Measurements from ENCODE around the gene IQCE.

The IQCE gene

DNA sequence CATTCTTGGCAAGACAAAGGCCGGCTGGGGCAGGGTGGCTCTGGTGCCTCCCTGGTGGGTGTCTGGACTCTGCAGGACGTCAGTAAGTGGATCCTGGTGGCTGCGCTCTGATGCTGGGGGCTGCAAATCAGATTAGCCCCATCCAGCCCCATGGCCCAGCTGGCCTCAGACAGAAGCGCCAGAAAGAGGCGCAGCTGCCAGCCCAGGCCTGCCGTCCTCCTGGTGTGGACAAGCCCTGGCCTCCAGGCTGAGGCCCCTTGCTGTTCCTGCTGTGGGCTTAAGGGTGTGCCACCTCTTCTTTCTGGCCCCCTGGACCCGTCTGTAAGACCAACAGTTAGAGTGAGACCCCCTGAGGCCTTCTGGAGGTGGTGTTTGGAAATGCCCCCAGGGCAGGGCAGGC is 45.1 kb upstream of the IQCE start:
- WGBS = 81% methylated on average over 7 of the region's 7 CpGs
- DNase-seq = no peak
- Histone ChIP-seq H3K27me3 (ENCODE audit: control insufficient read depth in 1 of 2, insufficient read depth in 1 of 2, low read length in 2 of 2) (peaks cover 0 to 15% of the 10 kb centered on the region in 2 experiments), H2BK5ac (ENCODE audit: low read depth, low read length, poor library complexity, severe bottlenecking) (no peak overlapping the region), H3K23ac (ENCODE audit: low read length in 2 of 2) (no peak overlapping the region), H4K8ac (ENCODE audit: low read length) (no peak overlapping the region), H4K91ac (ENCODE audit: low read length) (no peak overlapping the region), H3K4me1 (ENCODE audit: control insufficient read depth, insufficient read depth, low read depth, low read length) (peaks cover 81% of the 10 kb centered on the region), H3K14ac (ENCODE audit: low read length in 2 of 2) (no peak overlapping the region), H3K36me3 (ENCODE audit: control insufficient read depth in 1 of 2, insufficient read depth in 2 of 2, low read depth in 1 of 2, low read length in 2 of 2) (no peaks in the 10 kb centered on the region), H2AK5ac (ENCODE audit: low read length, severe bottlenecking) (peak overlapping the region; percentile 76), H2BK15ac (ENCODE audit: low read depth, poor library complexity, severe bottlenecking) (no peak overlapping the region), H2BK12ac (ENCODE audit: low read length in 2 of 2) (no peak overlapping the region), H3K9ac (ENCODE audit: low read length) (no peak overlapping the region), H3K4ac (ENCODE audit: low read depth in 1 of 2, low read length in 2 of 2) (no peak overlapping the region), H2BK120ac (ENCODE audit: low read depth, low read length) (no peak overlapping the region), H3K27ac (ENCODE audit: low read length, poor library complexity, severe bottlenecking) (no peak overlapping the region), H3K9me3 (ENCODE audit: control insufficient read depth, low read length) (no peaks in the 10 kb centered on the region), H3K4me3 (ENCODE audit: insufficient read depth in 1 of 2, low read depth in 1 of 2, low read length in 2 of 2) (no peak overlapping the region), H3K18ac (ENCODE audit: low read depth in 1 of 2, low read length in 2 of 2) (no peak overlapping the region), H3K79me1 (replicated peaks; ENCODE audit: low read length, poor library complexity, severe bottlenecking) (no peaks in the 10 kb centered on the region), H2AFZ (ENCODE audit: low read depth, low read length) (no peak overlapping the region), H3K4me2 (ENCODE audit: low read length, poor library complexity, severe bottlenecking) (no peak overlapping the region)

DNA sequence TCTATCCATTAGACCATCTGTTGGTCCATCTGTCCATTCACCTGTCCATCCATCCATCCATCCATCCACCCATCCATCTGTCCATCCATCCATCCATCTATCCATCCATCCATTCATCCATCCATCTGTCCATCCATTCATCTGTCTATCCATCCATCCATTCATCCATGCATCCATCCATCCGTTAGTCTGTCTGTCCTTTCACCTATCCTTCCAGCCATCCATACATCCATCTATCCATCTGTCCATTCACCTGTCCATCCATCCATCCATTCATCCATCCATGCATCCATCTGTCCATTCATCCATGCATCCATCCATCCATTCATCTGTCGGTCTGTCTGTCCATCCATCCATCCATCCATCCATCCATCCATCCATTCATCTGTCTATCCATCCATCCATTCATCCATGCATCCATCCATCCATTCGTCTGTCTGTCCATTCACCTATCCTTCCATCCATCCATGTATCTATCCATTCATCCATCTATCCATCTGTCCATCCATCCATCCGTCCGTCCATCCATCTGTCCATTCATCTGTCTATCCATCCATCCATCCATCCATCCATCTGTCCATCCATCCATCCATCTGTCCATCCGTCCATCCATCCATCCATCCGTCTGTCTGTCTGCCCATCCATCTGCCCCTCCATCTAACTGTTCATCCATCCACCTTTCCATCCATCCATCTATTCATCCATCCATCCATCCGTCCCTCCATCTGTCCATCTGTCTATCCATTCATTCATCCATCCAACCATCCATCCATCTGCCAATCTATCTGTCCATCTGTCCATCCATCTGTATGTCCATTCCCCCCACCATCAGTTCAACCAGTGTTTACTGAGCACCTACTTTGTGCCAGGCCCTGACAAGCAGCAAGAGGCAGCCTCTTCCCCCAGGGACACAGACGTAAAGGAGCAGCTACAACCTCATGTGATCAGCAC is 44.0 kb upstream of the IQCE start:
- Histone ChIP-seq H2AFZ (ENCODE audit: low read depth, low read length) (no peak overlapping the region), H4K8ac (ENCODE audit: low read length) (no peak overlapping the region)
- WGBS = 87% methylated on average over 9 of the region's 9 CpGs

DNA sequence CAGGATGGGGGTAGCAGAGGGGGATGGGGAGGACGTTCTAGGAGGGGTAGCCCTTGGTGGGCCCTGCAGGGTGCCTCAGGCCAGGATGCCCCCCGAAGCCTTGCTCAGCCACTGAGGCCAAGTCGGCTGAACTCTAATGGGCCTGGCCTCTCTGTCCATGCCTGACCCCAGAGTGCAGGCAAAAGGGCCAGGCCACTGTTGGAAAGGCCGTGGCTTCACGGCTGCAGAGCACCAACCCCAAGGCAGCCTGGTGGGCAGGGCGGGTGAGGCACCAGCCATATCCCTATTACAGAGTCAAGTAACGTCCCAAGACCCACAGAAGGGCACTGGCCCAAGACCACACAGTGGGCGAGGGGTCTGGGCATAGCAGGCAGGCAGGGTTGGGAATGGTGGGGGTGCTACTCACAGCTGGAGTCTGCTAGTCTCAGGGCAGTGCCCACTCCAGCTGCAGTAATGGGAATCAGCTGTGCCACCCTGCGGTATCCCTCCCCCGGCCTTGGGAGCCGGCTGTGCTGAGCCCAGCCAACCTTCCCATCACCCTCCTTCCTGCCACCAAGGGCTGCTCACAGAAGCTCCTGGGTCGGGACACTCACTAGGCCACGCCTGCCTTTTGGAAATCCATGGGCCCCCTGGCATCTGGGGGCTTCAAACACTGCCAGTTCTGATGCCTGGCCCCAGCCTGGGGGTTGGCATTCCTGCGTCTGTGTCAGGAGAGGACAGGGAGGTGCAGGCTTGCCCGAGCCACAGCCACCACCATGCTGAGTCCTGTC is 43.2 kb upstream of the IQCE start:
- H3K27me3 ChIP-seq (ENCODE audit: control insufficient read depth in 1 of 2, insufficient read depth in 1 of 2, low read length in 2 of 2) = peaks cover 0 to 10% of the 10 kb centered on the region in 2 experiments
- no peak overlapping the region for H3K23ac ChIP-seq (ENCODE audit: low read length in 2 of 2)
- 98% methylated on average over 14 of the region's 15 CpGs for WGBS
- H3K9ac ChIP-seq (ENCODE audit: low read length) = no peak overlapping the region
- H3K14ac ChIP-seq (ENCODE audit: low read length in 2 of 2) = no peak overlapping the region
- peak overlapping the region; percentile 14 for H3K4me2 ChIP-seq (ENCODE audit: low read length, poor library complexity, severe bottlenecking)
- no peaks in the 10 kb centered on the region for H3K36me3 ChIP-seq (ENCODE audit: control insufficient read depth in 1 of 2, insufficient read depth in 2 of 2, low read depth in 1 of 2, low read length in 2 of 2)
- no peak overlapping the region for H3K4ac ChIP-seq (ENCODE audit: low read depth in 1 of 2, low read length in 2 of 2)
- no peak overlapping the region for H3K4me3 ChIP-seq (ENCODE audit: insufficient read depth in 1 of 2, low read depth in 1 of 2, low read length in 2 of 2)
- H3K18ac ChIP-seq (ENCODE audit: low read depth in 1 of 2, low read length in 2 of 2) = no peak overlapping the region
- H3K4me1 ChIP-seq (ENCODE audit: control insufficient read depth, insufficient read depth, low read depth, low read length) = peaks cover 69% of the 10 kb centered on the region
- H4K91ac ChIP-seq (ENCODE audit: low read length) = no peak overlapping the region
- H4K8ac ChIP-seq (ENCODE audit: low read length) = no peak overlapping the region
- H2BK120ac ChIP-seq (ENCODE audit: low read depth, low read length) = no peak overlapping the region
- no peaks in the 10 kb centered on the region for H3K9me3 ChIP-seq (ENCODE audit: control insufficient read depth, low read length)
- H3K27ac ChIP-seq (ENCODE audit: low read length, poor library complexity, severe bottlenecking) = peak overlapping the region; percentile 97
- no peak overlapping the region for H2AFZ ChIP-seq (ENCODE audit: low read depth, low read length)
- no peaks in the 10 kb centered on the region for H3K79me1 ChIP-seq (replicated peaks; ENCODE audit: low read length, poor library complexity, severe bottlenecking)
- H2AK5ac ChIP-seq (ENCODE audit: low read length, severe bottlenecking) = peak overlapping the region; percentile 98
- H2BK15ac ChIP-seq (ENCODE audit: low read depth, poor library complexity, severe bottlenecking) = peak overlapping the region; percentile 16
- peak overlapping the region; percentile 97 for H2BK5ac ChIP-seq (ENCODE audit: low read depth, low read length, poor library complexity, severe bottlenecking)
- no peak overlapping the region for H2BK12ac ChIP-seq (ENCODE audit: low read length in 2 of 2)
- DNase-seq = no peak

More for the DNA sequence above, 44.0 kb upstream of the IQCE start:
- H2BK120ac ChIP-seq (ENCODE audit: low read depth, low read length) = no peak overlapping the region
- H2BK15ac ChIP-seq (ENCODE audit: low read depth, poor library complexity, severe bottlenecking) = no peak overlapping the region
- H3K18ac ChIP-seq (ENCODE audit: low read depth in 1 of 2, low read length in 2 of 2) = no peak overlapping the region
- H2BK12ac ChIP-seq (ENCODE audit: low read length in 2 of 2) = no peak overlapping the region
- no peaks in the 10 kb centered on the region for H3K9me3 ChIP-seq (ENCODE audit: control insufficient read depth, low read length)
- no peak overlapping the region for H3K9ac ChIP-seq (ENCODE audit: low read length)
- peaks cover 77% of the 10 kb centered on the region for H3K4me1 ChIP-seq (ENCODE audit: control insufficient read depth, insufficient read depth, low read depth, low read length)
- H3K4me3 ChIP-seq (ENCODE audit: insufficient read depth in 1 of 2, low read depth in 1 of 2, low read length in 2 of 2) = no peak overlapping the region
- H3K23ac ChIP-seq (ENCODE audit: low read length in 2 of 2) = no peak overlapping the region
- no peak overlapping the region for H4K91ac ChIP-seq (ENCODE audit: low read length)
- H3K36me3 ChIP-seq (ENCODE audit: control insufficient read depth in 1 of 2, insufficient read depth in 2 of 2, low read depth in 1 of 2, low read length in 2 of 2) = no peaks in the 10 kb centered on the region
- no peak overlapping the region for H3K4me2 ChIP-seq (ENCODE audit: low read length, poor library complexity, severe bottlenecking)
- H3K4ac ChIP-seq (ENCODE audit: low read depth in 1 of 2, low read length in 2 of 2) = no peak overlapping the region
- H2BK5ac ChIP-seq (ENCODE audit: low read depth, low read length, poor library complexity, severe bottlenecking) = peak overlapping the region; percentile 97
- no peaks in the 10 kb centered on the region for H3K79me1 ChIP-seq (replicated peaks; ENCODE audit: low read length, poor library complexity, severe bottlenecking)
- peak overlapping the region; percentile 98 for H2AK5ac ChIP-seq (ENCODE audit: low read length, severe bottlenecking)
- peak overlapping the region; percentile 97 for H3K27ac ChIP-seq (ENCODE audit: low read length, poor library complexity, severe bottlenecking)
- no peak overlapping the region for H3K14ac ChIP-seq (ENCODE audit: low read length in 2 of 2)
- no peak for DNase-seq
- peaks cover 0 to 10% of the 10 kb centered on the region in 2 experiments for H3K27me3 ChIP-seq (ENCODE audit: control insufficient read depth in 1 of 2, insufficient read depth in 1 of 2, low read length in 2 of 2)

DNA sequence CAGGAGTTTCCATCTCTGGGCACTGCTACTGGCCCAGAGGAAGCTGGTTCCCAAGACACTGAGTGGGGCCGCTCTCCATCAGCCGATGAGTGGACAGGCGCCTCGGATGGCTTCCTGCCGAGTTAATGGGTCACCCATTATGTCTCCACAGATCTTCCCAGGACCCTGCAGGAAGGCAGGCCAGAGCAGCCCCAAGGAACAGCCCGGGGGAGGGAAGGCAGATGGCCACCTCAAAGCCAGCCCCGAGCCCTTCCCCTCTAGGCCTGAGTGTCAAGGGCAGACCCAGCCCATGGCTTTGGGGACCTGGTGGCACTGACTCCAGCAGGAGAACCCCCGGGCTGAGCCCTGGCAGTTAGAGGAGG is 42.6 kb upstream of the IQCE start:
- H3K9me3 ChIP-seq (ENCODE audit: control insufficient read depth, low read length) = no peaks in the 10 kb centered on the region
- no peak overlapping the region for H3K14ac ChIP-seq (ENCODE audit: low read length in 2 of 2)
- peak overlapping the region; percentile 98 for H2AK5ac ChIP-seq (ENCODE audit: low read length, severe bottlenecking)
- peaks cover 0 to 10% of the 10 kb centered on the region in 2 experiments for H3K27me3 ChIP-seq (ENCODE audit: control insufficient read depth in 1 of 2, insufficient read depth in 1 of 2, low read length in 2 of 2)
- H4K91ac ChIP-seq (ENCODE audit: low read length) = peak overlapping the region; percentile 1
- no peaks in the 10 kb centered on the region for H3K79me1 ChIP-seq (replicated peaks; ENCODE audit: low read length, poor library complexity, severe bottlenecking)
- peak overlapping the region; percentile 97 for H3K27ac ChIP-seq (ENCODE audit: low read length, poor library complexity, severe bottlenecking)
- H3K4ac ChIP-seq (ENCODE audit: low read depth in 1 of 2, low read length in 2 of 2) = no peak overlapping the region
- DNase-seq = no peak
- H3K36me3 ChIP-seq (ENCODE audit: control insufficient read depth in 1 of 2, insufficient read depth in 2 of 2, low read depth in 1 of 2, low read length in 2 of 2) = no peaks in the 10 kb centered on the region
- no peak overlapping the region for H3K9ac ChIP-seq (ENCODE audit: low read length)
- peak overlapping the region in 1 of 2 experiments; percentile 23 for H3K18ac ChIP-seq (ENCODE audit: low read depth in 1 of 2, low read length in 2 of 2)
- no peak overlapping the region for H3K4me3 ChIP-seq (ENCODE audit: insufficient read depth in 1 of 2, low read depth in 1 of 2, low read length in 2 of 2)
- no peak overlapping the region for H3K4me2 ChIP-seq (ENCODE audit: low read length, poor library complexity, severe bottlenecking)
- no peak overlapping the region for H3K23ac ChIP-seq (ENCODE audit: low read length in 2 of 2)
- H3K4me1 ChIP-seq (ENCODE audit: control insufficient read depth, insufficient read depth, low read depth, low read length) = peaks cover 64% of the 10 kb centered on the region
- H2BK5ac ChIP-seq (ENCODE audit: low read depth, low read length, poor library complexity, severe bottlenecking) = peak overlapping the region; percentile 100
- no peak overlapping the region for H4K8ac ChIP-seq (ENCODE audit: low read length)
- H2AFZ ChIP-seq (ENCODE audit: low read depth, low read length) = no peak overlapping the region
- H2BK120ac ChIP-seq (ENCODE audit: low read depth, low read length) = no peak overlapping the region
- WGBS = 75% methylated on average over 8 of the region's 8 CpGs
- no peak overlapping the region for H2BK15ac ChIP-seq (ENCODE audit: low read depth, poor library complexity, severe bottlenecking)
- H2BK12ac ChIP-seq (ENCODE audit: low read length in 2 of 2) = peak overlapping the region in 1 of 2 experiments; percentile 0
